ENCODE results near the gene EIF2B5.
A peak's percentile ranks its signal among the peaks of the same experiment; 100 is the strongest.
"Not testable (repeated sequence)": the region's sequence is repeated elsewhere in the genome, so short reads cannot be mapped to it uniquely, and the experiment has no call there.

Gene EIF2B5

DNA sequence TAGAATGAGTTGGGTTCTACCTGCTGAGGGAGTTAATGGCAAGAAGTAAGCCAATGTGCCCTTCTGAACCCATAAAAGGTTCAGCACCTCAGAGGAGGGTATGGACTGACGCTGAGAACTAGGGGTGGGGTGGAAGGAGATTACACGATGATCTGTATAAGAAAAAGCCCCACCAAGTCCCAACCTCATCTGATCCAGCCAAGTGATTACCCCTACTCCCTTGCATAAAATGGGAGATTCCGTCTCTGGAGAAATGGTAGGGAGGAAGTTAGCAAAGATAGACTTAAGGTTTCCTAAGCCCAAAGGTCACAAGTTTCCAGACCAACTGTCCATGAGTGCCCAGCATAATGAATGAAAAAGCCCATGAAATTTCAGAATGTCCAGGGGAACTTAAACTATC is 12.9 kb downstream of the EIF2B5 start:
- no peak for DNase-seq (ENCODE audit: low spot score)

GRCh38 chr3:184149123-184149522 is 14.0 kb downstream of the EIF2B5 start:
- DNase-seq (ENCODE audit: low spot score) = no peak

- not testable (repeated sequence) for DNase-seq (ENCODE audit: low spot score)
Observed at GRCh38 chr3:184149770-184150169, 14.6 kb downstream of the EIF2B5 start.

- peak; percentile 32 for DNase-seq (ENCODE audit: low spot score)
Observed at GRCh38 chr3:184154885-184155643, 19.9 kb downstream of the EIF2B5 start, which contains the start of gene DVL3. TSS of gene DVL3 (plus strand) at chr3:184155377. CDS start at chr3:184155636, 259 bp downstream.

GRCh38 chr3:184155644-184156521 is 20.7 kb downstream of the EIF2B5 start:
- DNase-seq (ENCODE audit: low spot score) = peak; percentile 30

DNA sequence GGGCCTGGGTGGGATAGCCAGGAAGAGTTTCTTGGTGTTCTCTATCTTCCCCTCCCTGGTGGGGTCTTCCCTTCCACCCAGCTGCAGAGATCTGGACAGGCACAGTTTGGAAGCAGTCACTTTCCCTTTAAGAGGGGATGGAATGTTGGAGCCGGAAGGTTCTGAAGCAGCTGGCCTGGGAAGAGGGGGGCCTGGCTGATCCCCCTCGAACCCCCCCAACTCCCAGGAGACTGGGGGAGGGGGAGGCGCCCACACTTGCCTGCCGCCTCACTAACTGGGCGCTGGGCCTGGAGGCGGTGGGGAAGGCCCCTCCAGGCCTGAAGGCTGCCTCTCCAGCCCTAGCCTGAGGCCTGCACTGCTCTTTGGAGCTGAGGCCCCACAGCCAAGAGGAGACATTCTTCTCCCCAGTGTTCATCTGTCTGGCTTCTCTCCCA is 21.4 kb downstream of the EIF2B5 start:
- DNase-seq (ENCODE audit: low spot score) = no peak

- no peak for DNase-seq (ENCODE audit: low spot score)
Observed at GRCh38 chr3:184157206-184157605, 22.0 kb downstream of the EIF2B5 start.

GRCh38 chr3:184158404-184158803 is 23.2 kb downstream of the EIF2B5 start:
- no peak for DNase-seq (ENCODE audit: low spot score)

- DNase-seq (ENCODE audit: low spot score) = no peak
Observed at GRCh38 chr3:184160456-184160855, 25.3 kb downstream of the EIF2B5 start.

- DNase-seq (ENCODE audit: low spot score) = not testable (repeated sequence)
Observed at GRCh38 chr3:184162571-184163070, 27.5 kb downstream of the EIF2B5 start.

DNA sequence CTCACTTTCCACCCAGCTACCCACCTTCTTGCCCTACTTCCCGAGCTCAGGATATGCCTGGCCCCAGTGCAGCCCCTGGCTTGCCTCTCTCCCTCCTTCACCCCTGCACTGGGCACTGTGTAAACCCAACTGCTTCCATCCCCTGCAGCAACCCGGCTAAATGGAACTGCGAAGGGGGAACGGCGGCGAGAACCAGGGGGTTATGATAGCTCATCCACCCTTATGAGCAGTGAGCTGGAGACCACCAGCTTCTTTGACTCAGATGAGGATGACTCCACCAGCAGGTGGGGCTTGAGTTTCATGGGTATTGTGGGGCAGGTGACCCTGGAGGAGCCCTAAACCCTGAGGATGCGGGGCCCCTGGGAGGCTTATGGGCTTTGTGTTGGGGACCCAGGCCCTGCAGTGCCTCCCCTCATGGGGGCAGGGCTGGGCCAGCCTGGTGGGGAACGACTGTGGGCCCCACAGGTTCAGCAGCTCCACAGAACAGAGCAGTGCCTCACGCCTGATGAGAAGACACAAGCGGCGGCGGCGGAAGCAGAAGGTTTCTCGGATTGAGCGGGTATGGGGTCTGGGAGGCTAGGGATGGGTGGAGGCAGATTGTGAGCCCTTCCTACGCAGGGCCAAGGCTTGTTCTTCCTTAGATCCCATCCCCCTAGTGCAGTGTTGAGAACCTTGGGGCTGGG is 29.6 kb downstream of the EIF2B5 start:
- no peak for DNase-seq (ENCODE audit: low spot score)

DNA sequence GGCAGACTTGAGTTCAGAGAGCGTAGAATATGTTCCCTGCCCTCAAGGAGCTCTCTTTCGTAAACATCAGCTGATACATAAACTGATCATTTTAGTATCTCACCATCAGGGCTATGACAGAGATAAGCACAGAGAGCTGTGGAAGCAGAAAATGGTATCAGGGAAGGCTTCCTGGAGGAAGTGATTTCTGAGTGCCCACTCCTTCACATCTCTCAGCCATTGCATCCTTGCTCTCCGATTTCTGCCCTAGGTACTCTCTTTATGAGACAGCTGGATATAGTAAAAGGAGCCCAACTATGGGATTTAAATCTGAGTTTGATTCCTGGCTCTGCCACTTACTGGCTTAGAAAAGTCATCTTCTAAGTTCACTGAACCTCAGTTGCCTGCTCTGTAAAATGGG is 30.4 kb downstream of the EIF2B5 start:
- no peak for DNase-seq (ENCODE audit: low spot score)

- DNase-seq (ENCODE audit: low spot score) = no peak
Observed at GRCh38 chr3:184166671-184167070, 31.5 kb downstream of the EIF2B5 start.

GRCh38 chr3:184167786-184168185 is 32.6 kb downstream of the EIF2B5 start:
- DNase-seq (ENCODE audit: low spot score) = no peak

GRCh38 chr3:184168363-184169120 is 33.4 kb downstream of the EIF2B5 start:
- DNase-seq (ENCODE audit: low spot score) = no peak

- no peak for DNase-seq (ENCODE audit: low spot score)
Observed at GRCh38 chr3:184169896-184170875, 35.0 kb downstream of the EIF2B5 start.

DNA sequence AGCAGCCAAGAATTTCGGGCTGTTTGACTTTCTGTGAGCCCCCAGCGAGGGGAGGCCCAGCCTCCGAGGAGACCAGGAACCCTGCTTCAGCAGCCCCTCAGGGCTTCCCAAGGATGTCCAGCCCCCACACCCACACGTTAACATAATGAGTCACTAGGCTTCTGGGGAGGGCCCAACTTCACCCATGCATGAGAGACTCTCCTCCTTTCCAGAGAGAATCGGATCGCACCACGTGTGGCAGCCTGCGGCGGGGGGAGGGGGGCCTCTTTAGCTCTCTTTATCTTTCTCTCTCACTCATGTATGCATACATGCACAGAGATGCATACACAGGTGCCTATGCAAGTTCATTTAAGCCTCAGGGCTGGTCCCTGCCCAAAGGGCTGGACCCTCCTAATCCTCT is 36.4 kb downstream of the EIF2B5 start:
- DNase-seq (ENCODE audit: low spot score) = no peak

DNA sequence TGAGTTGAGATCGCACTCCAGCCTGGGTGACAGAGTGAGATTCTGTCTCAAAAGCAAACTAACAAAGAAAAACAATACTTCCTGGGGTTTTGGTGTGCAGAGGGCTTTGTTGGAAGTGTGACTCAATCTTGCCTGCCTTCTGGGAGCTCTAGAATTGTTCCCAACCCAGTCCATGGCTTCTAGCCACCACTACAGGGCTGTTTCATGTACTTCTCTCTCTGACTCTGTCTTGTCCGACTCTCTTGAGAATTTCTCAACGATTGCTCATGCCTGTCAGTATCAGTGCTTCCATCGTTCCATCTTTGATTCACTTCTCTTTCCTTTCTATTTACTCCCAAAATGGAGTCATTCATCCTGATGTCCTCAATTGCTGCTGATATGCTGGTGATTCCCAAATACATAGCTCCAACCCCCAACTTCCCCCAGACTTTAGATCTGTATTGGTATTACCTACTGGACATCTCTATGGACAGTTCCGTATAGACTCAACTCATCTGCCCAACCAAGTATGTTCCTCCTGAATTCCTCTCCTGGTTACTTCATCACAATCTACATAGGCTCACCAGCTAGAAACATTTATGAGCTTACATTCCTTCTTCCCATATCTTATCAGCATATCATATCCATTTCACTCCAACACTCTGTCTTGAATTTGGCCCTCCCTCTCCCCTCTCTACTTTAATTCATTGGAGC is 37.7 kb downstream of the EIF2B5 start:
- no peak for DNase-seq (ENCODE audit: low spot score)

DNA sequence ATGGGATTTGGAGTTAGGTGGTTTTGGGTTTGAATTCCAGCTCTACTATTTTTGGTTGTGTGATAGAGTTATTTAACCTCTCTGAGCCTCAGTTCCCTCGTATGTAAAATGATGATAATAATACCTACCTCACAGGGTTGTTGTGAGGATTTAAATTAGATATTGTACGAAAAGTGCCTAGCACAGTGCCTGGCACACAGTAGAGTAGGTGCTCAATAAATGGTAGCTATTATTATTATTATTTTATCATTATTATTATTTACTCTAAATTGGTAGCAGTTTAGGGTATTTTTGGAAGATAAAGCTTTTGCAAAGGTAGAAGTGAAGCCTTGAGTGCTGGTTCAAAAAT is 38.2 kb downstream of the EIF2B5 start:
- DNase-seq (ENCODE audit: low spot score) = no peak

- DNase-seq (ENCODE audit: low spot score) = no peak
Observed at GRCh38 chr3:184174284-184174645, 39.1 kb downstream of the EIF2B5 start.

Measured in CD4-positive, alpha-beta T cell treated with Interleukin-15 for 4 hours (primary cell).